NCI-H1694 (cell line): Measurements from ENCODE around the gene IFNL1.
"Not testable (repeated sequence)": the region's sequence is repeated elsewhere in the genome, so short reads cannot be mapped to it uniquely, and the experiment has no call there.

Source experiments
- DNase-seq: peaks from one replicate; lab custom pipeline; 2025; lab: John Stamatoyannopoulos, UW

IFNL1 gene

DNA sequence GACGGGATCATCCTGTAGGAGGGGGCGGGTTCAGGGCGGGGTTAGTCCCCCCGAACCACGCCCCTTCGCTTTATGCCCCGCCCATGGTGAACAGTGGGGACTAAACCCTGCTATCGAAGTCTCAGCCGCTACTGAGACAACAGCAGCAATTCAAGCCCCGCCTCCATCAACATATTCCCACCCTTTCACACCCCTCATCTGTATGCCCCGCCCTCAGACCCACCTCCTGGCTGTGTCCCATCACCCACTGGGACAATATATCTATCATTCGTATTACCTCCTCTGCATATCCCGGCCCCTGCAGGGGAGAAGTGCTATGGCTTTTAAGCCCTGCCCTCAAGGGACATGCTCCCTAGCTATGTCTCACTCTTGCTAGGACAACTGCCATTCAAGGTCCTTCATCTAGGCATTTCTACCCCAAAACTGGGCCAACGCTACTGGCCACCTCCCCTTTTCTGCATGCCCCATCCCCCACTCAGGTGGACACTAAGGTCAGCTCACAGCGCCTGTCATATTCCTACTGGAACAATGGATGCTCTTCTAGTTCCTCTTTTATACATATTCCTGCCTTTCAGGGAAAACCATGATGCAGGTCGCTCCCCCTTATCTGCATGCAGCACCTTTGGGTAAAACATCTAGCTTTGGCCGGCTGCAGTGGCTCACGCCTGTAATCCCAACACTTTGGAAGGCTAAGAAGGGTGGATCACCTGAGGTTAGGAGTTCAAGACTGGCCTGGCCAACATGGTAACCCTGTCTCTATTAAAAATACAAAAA lies 12.5 kb downstream of the IFNL1 start:
- no peak for DNase-seq

DNA sequence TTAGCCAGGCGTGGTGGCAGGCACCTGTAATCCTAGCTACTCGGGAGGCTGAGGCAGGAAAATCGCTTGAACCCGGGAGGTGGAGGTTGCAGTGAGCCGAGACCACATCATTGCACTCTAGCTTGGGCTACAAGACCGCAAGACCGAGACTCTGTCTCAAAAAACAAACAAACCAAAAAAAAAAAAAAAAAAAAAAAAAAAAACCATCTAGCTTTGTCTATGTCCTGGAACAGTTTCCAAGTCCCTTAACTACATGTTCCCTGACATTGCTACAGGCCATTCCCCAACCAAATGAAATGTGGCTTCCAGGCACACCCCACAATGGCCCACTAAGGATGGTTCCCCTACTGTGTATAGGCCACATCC lies 13.1 kb downstream of the IFNL1 start:
- DNase-seq, result not testable (repeated sequence)

GRCh38 chr19:39310558-39311311 lies 14.5 kb downstream of the IFNL1 start:
- no peak for DNase-seq

GRCh38 chr19:39314016-39314728 lies 18.0 kb downstream of the IFNL1 start:
- DNase-seq, result no peak

DNA sequence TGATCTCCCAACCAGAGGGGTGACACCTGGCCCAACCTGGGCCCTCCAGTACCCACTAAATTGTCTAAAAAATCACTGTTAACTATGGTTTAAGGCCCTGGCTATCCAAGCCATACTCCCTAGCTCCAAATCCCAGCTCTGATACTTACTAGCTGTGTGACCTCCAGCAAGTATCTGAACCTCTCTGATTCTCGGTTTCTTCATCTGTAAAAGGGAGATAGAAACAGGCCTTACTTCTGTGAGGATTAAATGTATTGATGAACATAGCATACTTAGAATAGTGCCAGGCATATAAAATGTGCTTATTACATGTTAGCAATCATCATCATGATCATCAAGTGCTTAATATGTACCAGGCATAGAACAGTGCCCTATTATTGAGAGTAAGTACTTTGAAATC lies 19.7 kb downstream of the IFNL1 start:
- DNase-seq, result no peak

DNA sequence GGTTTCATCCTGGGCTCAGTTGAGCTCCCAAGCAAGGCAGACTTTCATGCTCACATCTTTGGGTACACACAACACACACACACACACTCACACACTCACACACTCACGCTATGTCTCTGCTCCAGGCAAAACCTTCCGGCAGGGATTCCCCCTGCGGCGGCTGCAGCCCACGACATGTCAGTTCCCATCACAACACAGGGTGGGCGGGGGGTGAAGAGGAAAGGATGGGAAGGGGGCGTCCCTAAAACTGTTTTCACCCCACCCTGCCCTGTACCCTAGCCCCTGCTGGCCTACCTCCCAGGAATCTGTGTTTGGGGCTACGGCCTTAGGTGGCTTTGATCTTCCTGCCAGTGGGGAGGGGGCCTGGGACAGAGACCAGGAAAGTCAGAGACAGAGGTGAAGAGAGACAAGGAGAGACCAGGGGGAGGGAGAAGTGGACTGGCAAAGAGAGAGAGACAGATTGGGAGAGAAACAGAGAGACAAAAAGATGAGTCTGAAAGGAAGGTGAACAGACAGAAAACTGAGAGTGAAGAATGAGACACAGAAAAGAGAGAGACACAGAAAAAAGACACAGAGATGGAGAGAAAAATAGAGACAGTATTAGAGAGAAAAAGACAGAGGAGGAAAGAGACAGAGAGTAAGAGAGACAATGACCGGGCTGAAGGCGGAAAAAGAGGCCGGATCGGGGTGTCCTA lies 20.6 kb downstream of the IFNL1 start:
- no peak for DNase-seq

DNA sequence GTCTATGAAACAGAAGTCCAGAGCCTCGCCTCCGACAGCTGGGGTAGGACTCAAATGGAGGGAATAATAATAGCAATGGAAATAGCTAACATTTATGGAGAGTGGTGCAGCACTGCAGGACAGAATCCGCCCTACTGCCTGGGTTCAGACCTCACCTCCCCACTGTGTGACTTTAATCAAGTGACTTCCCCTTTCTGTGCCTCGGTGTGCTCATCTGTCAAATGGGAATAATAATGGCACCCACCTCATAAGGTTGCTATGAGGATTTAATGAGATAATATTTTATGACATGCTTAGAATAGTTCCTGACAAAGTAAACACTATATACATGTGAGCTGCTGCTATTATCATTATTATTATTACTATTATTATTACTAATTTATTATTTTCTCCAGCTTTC lies 21.3 kb downstream of the IFNL1 start:
- DNase-seq, result no peak

DNA sequence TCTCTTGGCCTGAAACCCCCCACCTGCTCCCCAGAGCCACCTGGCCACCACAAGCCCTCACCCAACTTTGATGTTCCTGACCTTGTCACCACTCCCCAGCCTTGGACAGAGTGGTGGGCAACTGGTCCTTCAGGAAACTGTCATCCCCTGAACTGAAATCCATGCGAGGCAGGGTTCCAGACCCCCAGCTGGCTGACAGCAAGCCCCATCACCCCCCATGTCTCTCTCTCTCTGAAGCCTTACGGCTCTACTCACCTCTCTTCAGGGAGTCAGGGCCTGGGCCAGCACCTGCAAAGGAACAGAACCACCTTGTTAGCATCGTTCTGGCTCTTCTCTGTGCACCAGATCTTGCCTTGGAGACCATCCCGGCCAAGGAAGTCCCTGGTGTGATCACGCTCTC lies 21.9 kb downstream of the IFNL1 start:
- no peak for DNase-seq

GRCh38 chr19:39318690-39319089 lies 22.5 kb downstream of the IFNL1 start:
- DNase-seq, result no peak

GRCh38 chr19:39319098-39319891 lies 23.1 kb downstream of the IFNL1 start:
- no peak for DNase-seq

DNA sequence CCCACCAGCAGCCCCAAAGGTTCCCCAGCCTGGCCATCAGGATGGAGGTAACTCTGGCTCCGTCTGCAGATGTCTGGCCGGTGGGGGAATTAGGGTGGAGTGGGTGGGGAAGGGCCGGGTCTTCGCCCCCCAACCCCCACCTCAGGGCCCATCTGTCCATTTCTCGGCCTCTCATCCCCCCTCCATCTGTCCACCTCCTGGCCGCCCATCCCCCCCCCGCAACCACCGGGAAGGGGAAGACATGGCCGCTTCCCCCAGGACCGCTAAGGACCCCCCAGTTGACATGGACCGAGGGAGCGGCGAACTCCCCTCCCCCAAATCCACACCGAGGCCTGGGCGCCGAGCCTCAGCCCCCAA lies 23.7 kb downstream of the IFNL1 start:
- no peak for DNase-seq

DNA sequence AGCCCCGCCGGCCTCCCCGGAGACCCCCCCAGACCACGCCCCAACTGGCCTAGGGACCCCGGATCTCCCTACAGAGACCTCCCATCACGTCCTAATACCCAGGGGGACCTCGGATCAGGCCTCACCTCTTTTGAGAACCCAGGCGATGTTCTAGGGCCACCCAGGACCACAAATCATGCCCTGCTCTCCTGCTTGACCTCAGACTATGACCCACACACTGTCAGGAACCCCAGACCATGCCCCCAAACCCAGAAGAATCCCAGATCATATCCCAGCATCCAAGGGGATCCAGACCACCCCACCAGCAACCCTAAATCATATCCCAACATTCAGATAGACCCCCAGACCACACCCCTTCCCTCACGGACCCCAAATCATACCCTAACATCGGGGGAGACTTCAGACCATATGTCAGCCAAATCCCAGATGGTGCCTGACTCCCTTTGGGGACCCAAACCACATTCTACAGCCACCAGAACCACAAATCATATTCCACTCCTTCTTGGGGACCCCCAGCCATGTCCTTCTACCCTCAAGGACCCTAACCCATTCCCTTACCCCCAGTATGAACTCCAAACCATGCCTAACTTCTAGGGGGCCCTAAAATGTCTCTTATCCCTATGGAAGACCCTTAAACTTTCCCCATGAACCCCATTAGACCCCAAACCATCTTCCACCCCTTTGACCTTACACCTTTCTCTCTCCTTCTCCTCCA lies 25.1 kb downstream of the IFNL1 start:
- no peak for DNase-seq

DNA sequence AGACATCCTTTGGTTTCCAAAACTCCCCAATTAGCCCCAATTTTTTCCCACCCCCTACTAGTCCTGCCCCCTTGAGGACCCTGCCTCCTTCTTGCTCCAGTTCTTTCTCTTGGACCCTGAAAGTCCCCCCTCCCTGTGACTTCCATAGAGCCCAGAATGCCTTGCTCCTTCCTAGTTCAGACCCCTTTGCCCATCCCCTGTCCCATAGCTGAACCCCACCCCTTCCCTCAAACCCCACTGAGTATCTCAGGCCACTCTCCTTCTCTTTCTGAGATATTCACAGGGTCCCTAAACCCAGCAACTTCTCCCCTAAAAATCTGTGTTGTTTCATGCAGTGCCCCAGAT lies 25.6 kb downstream of the IFNL1 start:
- DNase-seq, result no peak

DNA sequence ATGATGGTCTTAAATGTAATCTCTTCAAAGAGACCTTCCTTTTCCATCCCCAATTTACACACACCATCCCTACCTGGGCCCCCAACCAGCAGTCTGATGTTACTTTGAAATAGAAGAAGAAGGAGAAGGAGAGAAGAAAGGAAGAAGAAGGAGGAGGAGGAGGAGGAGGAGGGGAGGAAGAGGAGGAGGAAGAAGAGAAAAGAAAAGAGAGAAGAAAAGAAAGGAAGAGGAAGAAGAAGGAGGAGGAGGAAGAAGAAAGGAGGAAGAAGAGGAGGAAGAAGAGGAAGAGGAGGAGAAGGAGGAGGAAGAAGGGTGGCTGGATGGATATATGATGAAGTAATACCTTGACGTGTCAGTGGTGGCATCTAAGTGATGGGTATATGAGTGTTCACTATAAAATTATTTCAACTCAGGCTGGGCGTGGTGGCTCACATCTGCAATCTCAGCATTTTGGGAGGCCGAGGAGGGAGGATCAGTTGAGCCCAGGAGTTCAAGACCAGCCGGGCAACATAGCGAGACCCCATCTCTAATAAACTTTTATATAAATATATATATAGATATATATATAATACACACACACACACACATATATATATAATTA lies 28.1 kb downstream of the IFNL1 start:
- no peak for DNase-seq

DNA sequence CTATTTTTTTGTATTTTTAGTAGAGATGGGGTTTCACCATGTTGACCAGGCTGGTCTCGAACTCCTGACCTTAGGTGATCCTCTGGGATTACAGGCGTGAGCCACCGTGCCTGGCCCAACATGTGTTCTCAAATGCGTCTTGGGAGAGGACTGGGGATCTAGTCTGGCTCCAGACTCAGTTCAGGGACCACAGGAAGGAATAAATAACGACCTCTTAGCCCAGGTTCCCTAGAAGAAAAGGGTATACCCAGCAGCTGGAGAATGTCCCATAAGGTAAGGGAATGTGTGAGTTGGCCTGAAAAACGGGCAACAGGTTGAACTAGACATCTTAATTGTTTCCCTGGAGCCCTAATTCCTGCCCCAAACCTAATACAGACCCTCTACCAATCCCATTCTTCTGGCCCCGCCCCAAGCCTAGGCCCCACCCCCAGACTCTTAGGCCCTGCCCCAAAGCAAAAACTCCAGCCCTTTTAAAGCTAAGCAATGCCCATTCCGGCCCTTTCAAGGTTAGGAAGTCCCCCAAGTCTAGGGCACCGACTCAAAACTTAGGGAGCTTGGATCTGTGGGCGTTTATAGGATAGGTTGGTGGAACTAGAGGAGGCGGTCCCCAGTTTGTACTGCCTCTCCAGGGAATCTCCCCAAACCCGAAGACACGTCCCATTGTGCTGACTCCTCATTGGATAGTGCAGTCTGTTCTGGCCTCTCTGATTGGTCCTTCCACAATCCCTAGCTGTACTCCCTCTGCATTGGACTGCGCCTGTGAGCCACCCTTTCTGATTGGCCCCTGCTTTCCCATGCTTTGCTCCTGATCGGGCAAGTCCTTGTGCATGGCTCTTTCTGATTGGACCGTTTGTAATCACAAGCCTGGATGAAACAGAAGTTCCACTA lies 29.8 kb downstream of the IFNL1 start:
- no peak for DNase-seq

DNA sequence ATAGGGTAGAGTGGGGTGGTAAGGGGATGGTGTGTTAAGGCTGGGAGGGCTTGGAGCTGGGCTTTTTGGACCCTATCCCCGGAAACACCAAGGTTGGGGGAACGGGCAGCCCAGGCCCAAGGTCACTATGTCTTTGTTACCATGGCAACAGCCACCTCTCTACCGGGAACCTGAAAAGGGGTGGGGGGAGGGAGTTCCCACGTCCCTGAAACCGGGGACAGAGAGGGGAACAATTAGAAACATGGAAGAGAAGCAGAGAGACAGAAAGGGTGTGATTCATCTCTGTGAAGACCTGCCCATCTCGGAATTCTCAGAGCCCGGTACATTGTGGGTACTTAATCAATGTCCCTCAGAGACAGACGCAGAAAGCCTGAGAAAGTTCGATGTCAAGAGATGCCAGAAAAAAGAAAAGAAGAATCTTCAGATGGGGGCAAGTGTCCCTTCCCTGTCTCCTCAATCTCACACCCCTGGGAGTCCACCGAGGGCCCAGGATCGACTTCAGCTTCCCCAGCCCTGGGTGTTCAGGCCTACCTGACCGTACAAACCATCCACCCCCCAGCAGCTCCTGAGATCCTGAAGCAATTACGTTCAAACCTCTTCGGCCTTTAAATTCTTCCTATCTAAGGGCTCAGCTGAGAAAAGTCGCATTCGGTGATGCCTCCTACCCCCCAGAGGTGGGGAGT lies 31.3 kb downstream of the IFNL1 start:
- DNase-seq, result no peak

- DNase-seq, result peak; percentile 67
Observed at GRCh38 chr19:39328046-39328705, 32.0 kb downstream of the IFNL1 start.

DNA sequence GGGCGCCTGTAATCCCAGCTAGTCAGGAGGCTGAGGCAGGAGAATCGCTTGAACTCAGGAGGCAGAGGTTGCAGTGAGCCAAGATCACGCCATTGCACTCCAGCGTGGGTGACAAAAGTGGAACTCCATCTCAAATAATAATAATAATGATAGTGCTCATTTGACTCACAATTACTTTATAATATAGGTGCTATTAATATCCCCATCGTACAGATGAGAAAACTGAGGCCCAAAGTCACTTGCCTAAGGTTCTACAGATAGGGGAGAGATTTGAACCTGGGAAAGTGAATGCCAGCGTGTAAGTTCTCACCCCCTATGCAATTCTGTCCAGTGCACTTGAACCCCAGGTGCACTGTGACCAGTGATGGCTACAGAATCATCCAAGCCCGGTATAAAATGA lies 33.7 kb downstream of the IFNL1 start:
- DNase-seq, result no peak

DNA sequence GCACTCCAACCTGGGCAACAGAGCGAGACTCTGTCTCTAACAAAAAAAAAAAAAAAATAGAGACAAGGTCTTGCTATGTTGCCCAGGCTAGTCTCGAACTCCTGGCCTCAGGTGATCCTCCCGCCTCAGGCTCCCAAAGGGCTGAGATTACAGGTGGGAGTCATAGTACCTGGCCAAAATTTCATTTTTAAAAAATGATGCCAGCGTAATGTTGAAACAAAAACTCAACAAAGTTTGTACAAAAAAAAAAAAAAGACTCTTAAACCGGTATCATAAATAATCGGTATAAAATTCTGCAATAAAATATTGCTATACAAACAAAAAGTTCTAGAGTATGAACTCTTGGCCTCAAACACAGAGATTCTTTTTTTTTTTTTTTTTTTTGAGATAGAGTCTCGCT lies 36.1 kb downstream of the IFNL1 start:
- no peak for DNase-seq
